NCI-H2196 treated with DMSO at 0.1 percent for 48 hours (cell line): ENCODE measurements around the gene ECHS1.
A peak's percentile ranks its signal among the peaks of the same experiment; 100 is the strongest.
"Not testable (repeated sequence)": the region's sequence is repeated elsewhere in the genome, so short reads cannot be mapped to it uniquely, and the experiment has no call there.

Source experiments
- DNase-seq: peaks from one replicate; lab custom pipeline; 2025; ENCODE audit not compliant: unreplicated experiment; lab: John Stamatoyannopoulos, UW

The ECHS1 gene

DNA sequence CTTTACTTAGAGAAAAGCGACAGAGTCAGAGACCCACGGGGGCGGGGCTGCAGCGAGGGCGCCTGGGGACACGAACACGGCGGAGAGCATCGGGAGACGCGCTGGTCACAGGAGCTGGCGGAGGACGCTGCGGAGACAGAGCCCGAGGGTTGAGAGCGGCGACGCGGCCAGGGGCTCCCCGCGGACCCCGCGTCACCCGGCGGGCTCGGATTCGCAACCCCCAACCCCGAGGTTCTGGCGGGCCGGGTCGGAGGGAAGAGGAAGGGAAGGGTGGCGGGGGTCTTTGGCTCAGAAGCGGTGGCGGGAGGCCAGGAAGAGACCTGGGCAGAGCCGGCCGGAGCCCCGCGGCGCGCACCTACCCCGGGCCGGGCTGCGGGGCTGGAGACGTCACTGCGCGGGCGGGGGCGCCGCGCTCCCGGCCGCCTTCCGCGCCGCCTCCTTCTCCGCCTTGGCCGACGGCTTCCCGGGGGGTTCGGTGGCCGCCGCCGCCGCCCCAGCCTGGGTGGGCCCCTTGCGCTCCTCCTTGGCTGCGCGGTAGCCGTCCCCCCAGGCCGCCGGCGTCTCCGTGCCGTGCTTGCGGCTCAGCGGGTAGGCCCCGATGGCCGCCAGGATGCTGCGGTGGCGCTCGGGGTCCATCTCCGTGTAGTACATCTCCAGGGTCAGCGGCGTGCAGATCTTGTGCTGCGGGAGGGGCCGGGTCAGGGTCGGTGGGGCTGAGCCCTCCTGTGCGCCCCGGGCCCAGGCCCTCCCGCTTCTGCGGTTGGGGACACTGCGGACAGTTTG, 47.5 kb downstream of the ECHS1 start:
- no peak for DNase-seq

DNA sequence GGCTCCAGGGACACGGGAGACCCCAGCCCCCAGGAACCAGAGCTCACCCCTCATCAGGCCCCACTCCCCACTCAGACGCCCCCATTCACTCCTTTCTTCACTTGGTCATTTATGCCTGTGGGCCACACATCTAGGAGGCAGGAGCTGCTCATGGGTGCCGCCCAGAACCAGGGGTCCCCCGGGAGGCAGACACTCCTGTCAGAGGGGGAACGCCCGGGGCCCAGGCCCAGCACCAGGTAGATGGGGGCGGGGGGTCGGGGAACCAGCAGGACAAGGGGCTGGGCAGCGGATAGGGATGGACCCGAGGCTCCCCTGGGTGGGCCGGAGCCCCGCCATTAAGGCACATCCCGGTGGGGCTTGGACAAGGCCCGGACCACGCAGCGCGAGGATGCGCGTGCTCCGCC, 48.3 kb downstream of the ECHS1 start:
- DNase-seq: no peak

DNA sequence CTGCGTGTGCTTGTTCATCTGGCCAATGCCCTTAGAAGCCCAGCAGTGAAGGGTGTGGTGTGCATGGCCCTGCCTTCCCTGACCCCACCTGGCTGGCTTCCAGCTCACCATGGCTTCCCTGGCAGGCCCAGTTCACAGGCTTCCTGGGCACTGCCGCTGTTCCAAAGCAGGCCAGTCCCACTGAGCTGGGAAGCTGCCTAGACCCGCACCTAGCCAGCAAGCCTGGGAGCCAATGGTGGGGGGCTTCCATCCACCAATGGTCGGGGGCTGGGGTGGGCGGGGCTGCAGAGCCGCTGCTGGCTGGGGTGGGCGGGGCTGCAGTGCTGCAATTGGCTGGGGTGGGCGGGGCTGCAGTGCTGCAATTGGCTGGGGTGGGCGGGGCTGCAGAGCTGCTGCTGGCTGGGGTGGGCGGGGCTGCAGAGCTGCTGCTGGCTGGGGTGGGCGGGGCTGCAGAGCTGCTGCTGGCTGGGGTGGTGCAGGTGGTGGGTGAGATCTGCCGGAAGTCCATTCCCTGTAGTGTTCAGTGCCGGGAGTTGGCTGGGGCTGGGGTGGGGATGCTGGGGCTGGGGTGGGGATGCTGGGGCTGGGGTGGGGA, 48.9 kb downstream of the ECHS1 start:
- peak; percentile 62 for DNase-seq

DNA sequence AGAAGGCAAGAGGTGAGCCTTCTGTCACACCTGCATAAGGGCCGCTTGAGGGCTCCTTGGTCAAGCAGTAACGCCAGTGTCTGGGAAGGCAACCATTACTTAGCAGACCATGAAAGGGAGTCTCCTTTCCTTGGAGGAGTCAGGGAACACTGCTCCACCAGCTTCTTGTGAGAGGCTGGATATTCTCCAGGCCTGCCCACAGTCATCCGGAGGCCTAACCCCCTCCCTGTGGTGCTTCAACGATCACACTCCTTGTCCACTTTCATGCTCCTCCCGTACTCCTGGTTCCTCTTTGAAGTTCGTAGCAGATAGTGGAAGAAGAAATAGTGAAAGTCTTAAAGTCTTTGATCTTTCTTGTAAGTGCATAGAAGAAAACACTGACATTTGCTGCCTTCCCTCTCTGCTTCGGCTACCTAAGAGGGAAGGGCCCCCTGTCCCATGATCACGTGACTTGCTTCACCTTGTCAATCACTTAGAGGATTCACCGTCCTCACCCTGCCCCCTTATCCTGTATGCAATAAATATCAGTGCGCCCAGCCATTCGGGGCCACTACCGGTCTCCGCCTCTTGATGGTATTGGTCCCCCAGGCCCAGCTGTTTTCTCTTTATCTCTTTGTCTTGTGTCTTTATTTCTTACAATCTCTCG, 51.0 kb downstream of the ECHS1 start:
- DNase-seq: not testable (repeated sequence)

DNA sequence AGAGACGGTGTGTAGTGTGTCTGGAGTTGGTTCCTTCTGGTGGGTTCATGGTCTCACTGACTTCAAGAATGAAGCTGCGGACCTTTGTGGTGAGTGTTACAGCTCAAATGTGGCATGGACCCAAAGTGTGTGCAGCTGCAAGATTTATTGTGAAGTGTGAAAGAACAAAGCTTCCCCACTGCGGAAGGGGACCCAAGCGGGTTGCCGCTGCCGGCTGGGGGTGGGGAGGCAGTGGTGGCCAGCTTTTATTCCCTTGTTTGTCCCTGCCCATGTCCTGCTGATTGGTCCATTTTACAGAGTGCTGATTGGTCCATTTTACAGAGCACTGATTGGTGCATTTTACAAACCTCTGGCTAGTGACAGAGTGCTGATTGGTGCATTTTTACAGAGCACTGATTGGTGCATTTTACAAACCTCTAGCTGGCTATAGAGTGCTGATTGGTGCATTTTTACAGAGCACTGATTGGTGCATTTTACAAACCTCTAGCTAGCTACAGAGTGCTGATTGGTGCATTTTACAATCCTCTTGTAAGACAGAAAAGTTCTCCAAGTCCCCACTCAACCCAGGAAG, 52.2 kb downstream of the ECHS1 start:
- DNase-seq: not testable (repeated sequence)

DNA sequence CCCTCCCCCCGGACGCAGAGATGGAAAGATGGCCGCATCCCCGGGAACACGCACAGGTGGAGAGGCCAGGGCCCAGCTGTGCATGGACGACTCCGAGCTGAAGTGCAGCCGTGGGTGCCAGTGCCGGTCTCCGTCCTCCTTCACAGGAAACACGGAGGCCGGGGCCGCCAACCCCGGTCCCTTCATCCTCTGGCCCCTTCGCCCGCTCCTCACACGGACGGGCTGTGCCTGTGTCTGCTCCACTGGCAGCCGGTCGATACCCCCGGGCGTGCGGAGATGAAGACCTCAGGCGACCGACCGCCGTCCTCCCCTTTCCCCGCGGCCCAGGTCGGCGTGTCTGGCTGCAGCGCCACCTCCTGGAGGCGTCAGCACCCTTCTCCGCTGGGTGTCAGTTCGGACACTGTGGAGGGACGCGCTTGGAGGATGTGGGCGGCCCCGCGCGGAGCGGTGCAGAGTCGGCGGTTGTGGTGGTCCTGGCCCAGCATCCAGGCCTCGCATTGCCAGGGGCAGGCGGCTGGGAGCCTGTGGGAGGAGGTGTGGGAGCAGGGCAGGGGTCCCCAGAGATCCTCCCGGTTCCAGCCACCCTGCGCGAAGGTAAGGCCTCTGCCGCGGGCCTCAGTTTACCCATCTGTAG, 54.5 kb downstream of the ECHS1 start:
- no peak for DNase-seq

DNA sequence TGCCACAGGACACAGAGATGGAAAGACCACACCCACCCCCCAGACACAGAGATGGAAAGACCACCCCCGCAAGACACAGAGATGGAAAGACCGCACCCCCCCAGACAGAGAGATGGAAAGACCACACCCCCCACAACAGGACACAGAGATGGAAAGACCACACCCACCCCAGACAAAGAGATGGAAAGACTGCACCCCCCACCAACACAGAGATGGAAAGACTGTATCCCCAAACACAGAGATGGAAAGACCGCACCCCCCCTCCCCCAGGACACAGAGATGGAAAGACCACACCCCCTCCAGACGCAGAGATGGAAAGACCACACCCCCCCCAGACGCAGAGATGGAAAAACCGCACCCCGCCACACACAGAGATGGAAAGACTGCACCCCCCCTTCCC, 56.4 kb downstream of the ECHS1 start:
- no peak for DNase-seq

DNA sequence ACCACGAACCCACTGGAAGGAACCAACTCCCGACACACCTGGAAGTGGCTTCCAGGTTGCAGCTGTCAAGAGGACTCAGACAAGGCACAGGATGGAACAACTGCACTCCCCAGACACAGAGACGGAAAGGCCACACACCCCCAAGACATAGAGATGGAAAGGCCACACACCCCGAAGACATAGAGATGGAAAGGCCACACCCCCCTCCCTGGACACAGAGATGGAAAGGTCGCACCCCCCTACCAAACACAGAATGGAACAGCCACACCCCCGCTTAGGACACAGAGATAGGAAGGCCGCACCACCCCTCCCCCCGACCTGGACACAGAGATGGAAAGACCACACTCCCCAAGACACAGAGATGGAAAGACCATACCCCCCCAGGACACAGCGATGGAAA, 56.9 kb downstream of the ECHS1 start:
- DNase-seq: no peak

DNA sequence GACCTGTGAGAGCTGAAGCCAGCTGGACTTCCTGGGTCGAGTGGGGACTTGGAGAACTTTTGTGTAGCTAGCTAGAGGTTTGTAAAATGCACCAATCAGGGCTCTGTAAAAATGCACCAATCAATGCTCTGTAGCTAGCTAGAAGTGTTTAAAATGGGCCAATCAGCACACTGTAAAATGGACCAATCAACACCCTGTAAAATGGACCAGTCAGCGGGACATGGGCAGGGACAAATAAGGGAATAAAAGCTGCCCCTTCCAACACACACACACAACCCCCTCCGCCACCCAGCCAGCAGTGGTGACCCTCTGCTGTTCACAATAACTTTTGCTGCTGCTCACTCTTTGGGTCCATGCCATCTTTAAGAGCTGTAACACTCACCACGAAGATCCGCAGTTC, 57.3 kb downstream of the ECHS1 start:
- no peak for DNase-seq

DNA sequence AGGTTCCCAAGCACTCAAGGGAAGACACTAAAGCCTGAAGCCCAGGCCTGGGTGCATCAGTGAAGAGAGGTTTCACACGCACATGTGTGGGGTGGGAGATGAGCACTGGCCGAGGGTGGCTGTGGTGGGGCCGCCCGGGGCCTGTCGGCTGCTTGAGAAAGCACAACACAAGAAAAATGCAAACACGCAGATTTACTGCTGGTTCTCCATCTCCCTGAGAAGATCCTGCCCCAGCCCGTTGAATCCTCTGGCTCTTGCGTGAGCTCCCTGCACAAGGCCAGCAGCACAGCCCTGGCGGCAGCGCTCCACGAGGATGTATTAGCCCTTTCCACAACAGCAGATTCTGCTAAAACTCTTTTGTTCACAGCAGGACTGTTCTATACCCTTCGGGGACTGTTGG, 58.2 kb downstream of the ECHS1 start:
- no peak for DNase-seq

DNA sequence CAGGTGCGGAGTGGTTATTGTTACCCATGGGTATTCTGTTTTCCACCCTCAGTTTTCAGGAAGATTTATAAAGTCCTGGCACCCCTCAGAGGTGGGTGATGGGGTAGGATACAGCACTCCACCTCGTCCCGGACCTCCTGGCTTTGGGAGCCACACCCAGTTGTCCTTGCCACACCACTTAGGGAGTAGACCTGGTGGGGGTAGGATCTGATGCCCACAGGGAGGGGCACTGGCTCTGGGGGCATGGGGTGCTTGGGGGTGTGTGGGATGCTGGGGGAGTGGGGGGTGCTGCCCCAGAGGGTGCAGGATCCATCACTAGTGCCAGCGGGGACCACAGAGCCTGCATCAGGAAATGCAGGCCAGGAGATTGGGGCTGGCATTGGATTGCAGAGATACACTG, 60.0 kb downstream of the ECHS1 start:
- DNase-seq: no peak

DNA sequence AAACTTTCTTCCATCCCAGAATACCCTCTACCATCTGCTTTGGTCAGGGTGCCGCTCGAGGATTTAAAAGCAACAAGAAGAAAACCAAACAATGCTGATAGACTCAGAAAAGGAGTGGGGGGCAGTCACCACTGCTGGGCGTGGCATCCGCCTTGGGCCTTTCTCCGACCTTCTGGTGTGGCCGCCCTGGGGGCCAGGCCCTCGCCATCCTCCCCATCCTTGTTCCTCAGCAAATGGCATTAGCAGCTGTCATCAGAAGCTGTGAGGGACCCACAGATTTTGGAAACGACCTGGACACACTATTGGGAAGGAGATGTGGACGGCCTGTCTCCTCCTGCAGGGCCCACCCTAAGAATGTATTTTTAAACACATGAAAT, 60.4 kb downstream of the ECHS1 start:
- no peak for DNase-seq
